Measurements from ENCODE around the gene CDHR1. TPM values are rescaled to one million over a fixed set of nuclear protein-coding genes. Genes with fewer than 3 reads are reported as not detected.

CDHR1 gene
- total and polyA plus RNA-seq, 2 of the 8 experiments (the other 6 are each of a cell fraction or from before 2014, with no cell fraction given): 3.9 to 10.5 TPM

- Histone ChIP-seq H2BK15ac (ENCODE audit: low read length) (no peak overlapping the region), H3K4ac (replicated peaks; ENCODE audit: insufficient read length, low read depth, low read length) (no peak overlapping the region), H2AK5ac (ENCODE audit: low read depth, low read length) (no peak overlapping the region), H2BK12ac (ENCODE audit: low read depth, low read length) (no peak overlapping the region), H2BK20ac (ENCODE audit: low read length) (no peak overlapping the region), H3K4me3 (ENCODE audit: extremely low read depth in 1 of 4, insufficient read depth in 2 of 4, low read depth in 3 of 4, low read length in 4 of 4) (no peak overlapping the region), H2BK120ac (replicated peaks; ENCODE audit: low read depth, low read length) (no peak overlapping the region), H3K4me1 (replicated peaks in 1 of 4; ENCODE audit: control insufficient read depth in 3 of 4, insufficient read depth in 4 of 4, low read length in 3 of 4) (peaks cover 0 to 4% (median 0%) of the 10 kb centered on the region in 4 experiments; a peak in 1 of 7 replicates), H3K79me2 (ENCODE audit: control insufficient read depth in 1 of 2, insufficient read depth in 2 of 2, low read length in 2 of 2) (no peaks in the 10 kb centered on the region), H3K18ac (ENCODE audit: extremely low read depth, low read length) (no peak overlapping the region), H3K14ac (ENCODE audit: insufficient read length) (no peak overlapping the region), H4K20me1 (replicated peaks in 1 of 2; ENCODE audit: control insufficient read depth in 1 of 2, insufficient read depth in 2 of 2, low read length in 2 of 2) (no peaks in the 10 kb centered on the region), H3K4me2 (ENCODE audit: insufficient read depth in 1 of 2, low read depth in 2 of 2, low read length in 2 of 2) (no peak overlapping the region), H4K8ac (ENCODE audit: extremely low read depth, insufficient read depth, low read length) (no peak overlapping the region), H3K9ac (replicated peaks in 1 of 4; ENCODE audit: extremely low read depth in 1 of 4, low read depth in 3 of 4, low read length in 3 of 4) (no peak overlapping the region), H3K23ac (ENCODE audit: insufficient read length) (no peak overlapping the region), H3K27ac (ENCODE audit: low read depth, low read length) (no peak overlapping the region), H4K91ac (replicated peaks; ENCODE audit: insufficient read length, low read length) (no peak overlapping the region), H4K5ac (ENCODE audit: insufficient read length, low read depth, low read length) (no peak overlapping the region), H3K79me1 (ENCODE audit: low read depth, low read length) (no peaks in the 10 kb centered on the region), H2BK5ac (ENCODE audit: low read depth, low read length) (no peak overlapping the region), H2AFZ (ENCODE audit: low read length) (no peak overlapping the region), H3K23me2 (ENCODE audit: low read depth, low read length) (no peaks in the 10 kb centered on the region), H3K27me3 (replicated peaks in 1 of 4; ENCODE audit: control insufficient read depth in 3 of 4, extremely low read depth in 1 of 4, insufficient read depth in 3 of 4, low read length in 3 of 4) (no peaks in the 10 kb centered on the region), H3K56ac (replicated peaks; ENCODE audit: insufficient read length, low read depth, low read length) (no peak overlapping the region), H3K9me3 (ENCODE audit: insufficient read depth in 2 of 2, low read depth in 1 of 2, low read length in 1 of 2) (no peaks in the 10 kb centered on the region), H3K36me3 (ENCODE audit: control insufficient read depth in 2 of 4, insufficient read depth in 4 of 4, low read length in 3 of 4) (no peaks in the 10 kb centered on the region)
- ChIA-PET POLR2A (ENCODE audit: partially characterized antibody) (no interaction called here), CTCF (ENCODE audit: partially characterized antibody) (interaction anchor here (0.6 to 8.8 kb wide), 14 partner anchors 9 to 77 kb away, joined by 3 to 113 read pairs (median 4); partner anchors contain the start of genes LRIT2 and RGR)
- no peak for FAIRE-seq
- DNase-seq (ENCODE audit: low read depth in 1 of 2, low spot score in 2 of 2): no peak
- no peak for TF ChIP-seq RXRA (IDR thresholded peaks at IDR 0.05; ENCODE audit: insufficient read depth, low read depth, low read length)
- TF ChIP-seq POLR2A (IDR thresholded peaks at IDR 0.05; ENCODE audit: control extremely low read depth in 1 of 2, low read depth in 2 of 2, low read length in 2 of 2): no peak
- no peak for TF ChIP-seq SP1 (IDR thresholded peaks at IDR 0.05; ENCODE audit: low read depth, low read length)
- no peak for TF ChIP-seq TAF1 (IDR thresholded peaks at IDR 0.05; ENCODE audit: low read depth, low read length)
- TF ChIP-seq CBX8 (IDR thresholded peaks at IDR 0.05; ENCODE audit: borderline replicate concordance, low read depth, low read length): no peak
- no peak for TF ChIP-seq ATF3 (IDR thresholded peaks at IDR 0.05; ENCODE audit: insufficient read depth, low read depth, low read length)
- no peak for TF ChIP-seq SRF (IDR thresholded peaks at IDR 0.05; ENCODE audit: low read depth, low read length)
- TF ChIP-seq YY1 (IDR thresholded peaks at IDR 0.05; ENCODE audit: low read depth, low read length): no peak
- TF ChIP-seq CTBP2 (IDR thresholded peaks at IDR 0.05; ENCODE audit: borderline replicate concordance, insufficient read depth, insufficient read length, low read length): no peak
- TF ChIP-seq POU5F1 (IDR thresholded peaks at IDR 0.05; ENCODE audit: low read depth, low read length): no peak
- TF ChIP-seq ZNF274 (IDR thresholded peaks at IDR 0.05; ENCODE audit: borderline replicate concordance, extremely low read depth, low read length): no peak
- 90% methylated on average over 9 of the region's 9 CpGs; no CpG with 5 or more reads in 1 of the 2 experiments for whole genome bisulfite sequencing, 2 experiments (ENCODE audit: extremely low coverage in 1 of 2, insufficient coverage in 1 of 2, insufficient read length in 1 of 2, insufficient replicate concordance in 2 of 2, low coverage in 1 of 2, low lambda C conversion rate in 2 of 2, missing lambda C conversion rate in 1 of 2)
Measured at GRCh38 chr10:84216834-84217233, 22.5 kb downstream of the CDHR1 start.

All from H1 (cell line).